HPDE6-E6E7 (cell line): ENCODE measurements around the gene ABAT.

Source experiments
- DNase-seq: peaks from one replicate; pipeline ENCODE4 v3.0.0; 2011; ENCODE audit warnings: missing footprints; ENCODE audit errors: extremely low spot score

The ABAT gene

GRCh38 chr16:8818504-8819270 lies 144.3 kb downstream of the ABAT start:
- no peak for DNase-seq

GRCh38 chr16:8819411-8820034 lies 145.1 kb downstream of the ABAT start:
- no peak for DNase-seq

GRCh38 chr16:8822403-8822802 lies 148.0 kb downstream of the ABAT start:
- no peak for DNase-seq

- DNase-seq, result no peak
Observed at GRCh38 chr16:8826278-8826879, 152.0 kb downstream of the ABAT start.

DNA sequence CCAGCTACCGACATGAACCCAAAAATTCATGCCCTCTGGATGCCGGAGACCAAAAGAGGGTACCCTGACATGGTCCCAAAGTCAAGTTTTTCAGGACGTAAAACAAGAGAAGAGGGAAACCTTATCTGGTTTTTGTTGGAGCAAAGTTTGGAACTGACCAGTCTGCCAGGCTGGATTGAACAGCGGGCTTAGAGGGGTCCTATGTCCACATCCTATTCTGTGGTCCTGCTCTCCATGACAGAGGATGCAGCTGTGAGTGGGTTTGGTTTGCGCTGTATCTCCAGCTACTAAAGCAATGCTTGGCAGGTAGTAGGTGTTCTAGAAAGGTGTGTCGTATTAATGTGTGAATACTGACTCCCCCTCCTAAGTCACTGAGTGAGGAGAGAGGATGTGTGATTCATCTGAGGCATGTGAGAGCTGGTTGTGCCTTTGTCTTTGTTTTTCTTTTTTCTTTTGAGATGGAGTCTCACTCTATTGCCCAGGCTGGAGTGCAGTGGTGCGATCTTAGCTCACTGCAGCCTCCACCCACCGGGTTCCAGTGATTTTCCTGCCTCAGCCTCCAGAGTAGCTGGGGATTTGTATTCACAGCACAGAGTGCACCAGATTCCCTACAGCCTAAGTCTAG lies 154.2 kb downstream of the ABAT start:
- peak; percentile 68 for DNase-seq

DNA sequence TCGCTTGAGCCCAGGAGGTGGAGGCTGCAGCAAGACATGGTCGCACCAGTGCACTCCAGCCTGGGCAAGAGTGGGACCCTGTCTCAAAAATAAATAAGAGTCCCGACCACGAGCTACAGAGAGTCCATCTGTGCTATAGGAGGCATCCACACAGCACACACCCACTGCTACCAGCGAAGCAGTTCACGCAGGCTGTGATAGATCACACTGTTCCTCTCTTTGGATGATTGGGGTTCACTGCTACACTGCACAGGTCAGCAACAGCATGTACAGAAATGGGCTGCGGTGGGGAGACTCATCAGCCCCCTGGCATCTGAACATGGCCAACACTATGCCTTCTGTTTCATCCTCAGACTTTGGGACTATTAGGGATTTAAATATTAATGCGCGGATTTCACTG lies 157.0 kb downstream of the ABAT start:
- no peak for DNase-seq

DNA sequence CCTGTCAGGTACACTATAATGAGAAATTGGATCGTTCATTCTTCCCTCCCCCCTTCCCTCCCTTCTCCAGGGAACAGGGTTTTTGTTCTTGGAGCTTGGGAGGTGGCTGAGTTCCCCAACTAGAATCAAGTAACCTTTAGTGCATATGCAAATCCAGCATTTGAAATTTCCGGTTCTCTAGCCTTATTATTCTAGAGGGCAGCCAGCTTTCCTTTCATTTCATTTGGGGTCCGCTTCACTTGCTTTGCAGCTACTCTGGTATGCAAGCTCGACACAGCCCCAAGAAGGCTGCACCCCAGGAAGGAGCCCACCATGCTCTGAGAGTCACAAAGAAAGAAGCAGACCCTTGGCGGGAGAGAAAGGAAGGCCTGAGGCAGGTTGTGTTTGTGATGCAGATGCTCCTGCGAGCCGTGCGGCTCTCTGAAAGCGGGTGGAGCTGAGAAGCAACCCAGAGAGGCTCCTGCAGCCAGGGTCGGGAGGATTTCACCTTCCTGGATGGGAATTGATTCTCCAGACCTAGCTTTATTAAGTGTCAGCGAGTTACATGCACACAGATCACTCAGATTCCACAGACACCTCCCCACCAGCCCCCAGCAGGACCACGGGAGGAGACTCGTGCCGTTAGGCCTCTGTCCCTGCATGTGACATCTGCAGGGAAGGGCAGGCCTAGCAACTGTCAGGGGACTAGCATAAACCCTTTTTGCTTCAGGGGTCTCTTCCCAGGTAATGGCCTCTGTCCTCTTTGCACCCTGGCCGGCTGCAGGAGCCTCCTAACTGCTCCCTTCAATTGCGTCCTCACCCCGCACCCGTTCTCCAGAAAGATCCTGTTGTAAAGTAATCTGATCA lies 157.7 kb downstream of the ABAT start:
- DNase-seq, result no peak

DNA sequence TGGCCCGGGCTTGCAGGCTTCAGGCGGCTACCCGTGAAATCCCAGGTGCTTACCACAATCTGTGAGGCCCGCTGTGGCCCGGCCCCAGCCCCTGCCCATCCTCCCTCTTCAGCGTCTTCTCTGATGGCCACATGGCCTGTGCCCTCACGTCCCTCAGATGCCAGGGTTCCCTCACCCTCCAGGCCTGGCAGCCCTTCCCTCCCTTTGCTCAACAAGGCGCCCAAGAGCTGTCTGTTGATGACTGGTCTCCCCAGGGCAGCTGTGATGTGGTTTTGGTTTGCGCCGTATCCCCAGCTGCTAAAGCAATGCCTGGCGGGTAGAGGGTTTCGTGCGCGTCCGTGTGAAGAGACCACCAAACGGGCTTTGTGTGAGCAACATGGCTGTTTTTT lies 158.3 kb downstream of the ABAT start:
- DNase-seq, result no peak
